NCI-H748 treated with DMSO at 0.1 percent for 48 hours (cell line): Measurements from ENCODE around the gene DNAJC21.
A peak's percentile ranks its signal among the peaks of the same experiment; 100 is the strongest.
"Not testable (repeated sequence)": the region's sequence is repeated elsewhere in the genome, so short reads cannot be mapped to it uniquely, and the experiment has no call there.

Source experiments
- DNase-seq: peaks from one replicate; lab custom pipeline; 2025; lab: John Stamatoyannopoulos, UW

DNAJC21 gene

DNA sequence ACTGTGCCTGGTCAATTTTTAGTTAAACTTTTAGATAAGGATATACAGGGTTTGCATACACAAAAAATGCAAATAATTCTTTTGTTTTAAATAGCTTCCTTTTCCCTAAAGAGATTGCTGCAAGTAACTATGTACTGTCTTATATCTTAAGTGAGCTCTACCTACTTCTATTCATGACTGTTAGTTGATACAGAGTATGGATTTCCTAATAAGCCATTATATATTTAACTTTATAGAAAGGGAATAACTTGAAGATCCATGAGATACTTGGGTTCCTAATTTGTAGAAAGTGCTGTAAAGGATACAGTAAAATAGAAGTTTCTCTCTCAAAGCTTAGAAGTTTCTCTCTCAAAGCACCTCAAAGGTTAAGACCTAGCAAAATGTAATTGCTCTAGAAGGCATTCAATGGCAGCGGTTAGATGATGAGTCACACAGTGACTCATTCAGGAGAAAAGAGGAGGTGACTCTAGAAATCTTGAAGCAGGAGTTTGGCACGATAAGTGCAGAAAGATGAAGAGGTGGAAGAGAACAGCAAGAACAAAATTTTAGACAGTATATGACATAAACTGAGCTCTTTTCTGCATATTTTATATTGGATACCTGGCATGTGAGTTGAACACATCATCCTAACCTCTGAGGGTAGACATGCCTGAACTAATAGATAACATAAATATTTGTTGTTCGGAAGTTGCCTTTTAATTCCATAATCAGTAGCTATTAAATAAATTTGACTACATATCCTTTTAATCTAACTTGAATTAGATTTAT lies 5.5 kb upstream of the DNAJC21 start:
- no peak for DNase-seq

DNA sequence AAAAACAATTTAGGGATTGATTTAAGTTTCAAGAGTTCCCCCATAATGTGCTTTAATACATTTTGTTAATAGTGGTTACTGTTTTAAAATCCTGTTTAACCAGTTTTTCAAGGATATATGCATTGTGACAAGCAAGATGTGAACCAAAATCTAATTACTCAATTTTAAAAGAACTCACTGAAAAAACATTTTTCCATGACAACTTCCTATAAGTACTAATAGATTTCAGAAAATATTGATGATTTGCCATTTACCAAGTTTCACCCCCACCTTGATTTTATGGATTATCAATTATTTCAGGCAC lies 4.9 kb upstream of the DNAJC21 start:
- no peak for DNase-seq

DNA sequence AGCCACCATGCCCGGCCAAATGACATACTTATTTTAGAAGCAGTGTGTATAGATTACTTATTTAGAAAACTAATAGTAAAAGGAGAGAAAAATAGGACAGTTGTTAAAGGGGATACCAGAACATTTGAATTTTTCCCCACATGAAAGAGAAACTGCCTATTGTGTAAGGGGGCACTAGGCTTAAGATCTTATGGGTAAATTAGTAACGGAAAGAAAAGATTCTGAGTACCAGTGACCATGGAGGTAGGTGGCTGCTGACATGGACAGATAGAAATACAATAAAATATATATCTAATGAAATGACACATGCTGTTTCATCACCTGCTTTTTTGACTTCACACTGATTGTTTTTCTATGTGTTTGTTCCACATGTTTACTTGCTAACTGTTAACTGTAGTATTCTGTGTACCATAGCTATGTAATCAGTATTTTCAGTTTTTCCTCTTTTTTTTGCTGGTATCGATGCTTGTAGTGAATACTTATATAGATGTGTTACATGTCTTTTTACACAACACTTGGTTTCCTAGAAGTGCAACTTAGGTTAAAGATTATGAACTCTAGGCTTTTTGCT lies 3.0 kb upstream of the DNAJC21 start:
- DNase-seq: no peak

DNA sequence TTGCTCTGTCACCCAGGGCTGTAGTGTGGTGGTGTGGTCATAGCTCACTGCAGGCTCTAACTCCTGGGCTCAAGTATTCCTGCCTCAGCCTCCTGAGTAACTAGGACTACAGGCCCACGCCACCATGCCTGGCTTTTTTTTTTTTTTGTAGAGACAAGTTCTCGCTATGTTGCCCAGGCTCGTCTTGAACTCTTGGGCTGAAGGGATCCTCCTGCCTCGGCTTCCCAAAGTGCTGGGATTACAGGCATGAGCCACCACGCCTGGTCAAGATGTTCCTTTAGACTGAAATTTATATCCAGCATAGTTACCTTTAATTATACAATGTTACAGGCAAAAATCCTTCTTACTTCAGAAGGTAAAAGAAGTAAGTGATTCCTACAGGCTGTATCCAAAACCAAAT lies 1.6 kb upstream of the DNAJC21 start:
- DNase-seq: no peak

- DNase-seq: no peak
These were observed 1.1 kb upstream of the DNAJC21 start for GRCh38 chr5:34928267-34928666.

GRCh38 chr5:34929720-34930461 lies 532 bp downstream of the DNAJC21 start:
- peak; percentile 90 for DNase-seq

- DNase-seq: no peak
These were observed 1.1 kb downstream of the DNAJC21 start for GRCh38 chr5:34930462-34930844.

- DNase-seq: no peak
These were observed 1.5 kb downstream of the DNAJC21 start for GRCh38 chr5:34930870-34931269.

GRCh38 chr5:34932947-34933346 lies 3.6 kb downstream of the DNAJC21 start:
- DNase-seq: no peak

DNA sequence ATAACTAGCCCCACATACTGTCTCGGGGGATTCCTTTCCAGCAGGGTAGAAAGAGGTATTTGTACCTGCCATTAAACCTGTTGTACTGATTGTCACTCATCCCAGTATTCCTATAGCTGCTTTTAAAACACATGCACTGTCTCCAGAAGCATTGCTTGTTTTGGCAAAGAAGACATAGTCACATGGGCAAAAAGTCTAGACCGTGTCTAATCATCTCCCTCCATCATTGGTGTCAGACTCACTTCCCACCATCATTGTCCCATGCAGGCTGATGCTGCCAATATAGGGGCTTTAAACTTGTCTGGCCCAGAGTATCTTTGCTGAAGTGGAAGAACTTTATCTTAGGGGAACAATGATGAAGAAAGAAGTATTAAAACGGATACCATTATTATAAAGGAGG lies 12.6 kb downstream of the DNAJC21 start:
- DNase-seq: no peak

DNA sequence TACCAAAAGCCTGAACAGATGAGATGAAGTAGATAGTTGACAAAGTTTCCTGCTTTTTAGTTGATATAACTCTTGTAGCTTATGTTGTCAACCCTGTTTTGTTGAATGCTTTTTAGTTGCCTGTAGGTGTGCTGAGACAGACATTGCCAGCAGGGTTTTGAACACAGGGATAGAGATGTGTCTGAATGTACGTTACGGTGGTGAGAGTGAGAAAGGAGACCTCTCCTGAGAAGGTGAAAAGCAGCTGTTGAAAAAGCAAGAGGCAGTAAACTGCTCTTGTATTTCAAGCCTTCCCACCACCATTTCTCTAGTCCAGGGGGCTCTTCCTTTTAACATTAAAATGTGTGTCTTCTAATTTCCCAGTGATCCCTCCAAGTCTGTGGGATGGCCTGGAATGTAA lies 14.7 kb downstream of the DNAJC21 start:
- DNase-seq: no peak

DNA sequence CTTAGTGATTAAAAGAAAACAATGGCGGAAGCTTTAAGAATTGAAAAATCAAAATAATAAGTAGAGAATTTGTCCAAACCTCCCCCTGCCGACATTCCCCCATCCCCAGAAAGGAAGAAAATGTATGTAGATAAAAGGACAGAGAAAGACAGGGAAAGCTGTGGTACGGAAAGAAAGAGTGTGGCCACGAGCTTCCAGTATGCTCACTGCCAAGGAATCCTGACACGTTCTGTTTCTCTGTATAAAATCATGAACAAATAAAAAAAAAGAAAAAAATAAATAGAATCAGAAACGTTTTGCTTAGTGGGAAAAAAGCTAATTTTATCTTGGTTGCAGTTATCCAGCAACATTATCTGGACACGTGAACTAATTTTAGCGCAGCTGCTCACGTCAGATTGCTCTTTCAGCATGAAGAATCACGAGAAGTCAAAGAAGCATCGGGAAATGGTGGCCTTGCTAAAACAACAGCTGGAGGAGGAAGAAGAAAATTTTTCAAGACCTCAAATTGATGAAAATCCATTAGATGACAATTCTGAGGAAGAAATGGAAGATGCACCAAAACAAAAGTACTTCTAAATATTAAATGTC lies 15.2 kb downstream of the DNAJC21 start:
- no peak for DNase-seq

- DNase-seq: no peak
These were observed 28.0 kb downstream of the DNAJC21 start for GRCh38 chr5:34957321-34957720.

GRCh38 chr5:34957857-34958690 lies 28.7 kb downstream of the DNAJC21 start:
- DNase-seq: peak; percentile 32

DNA sequence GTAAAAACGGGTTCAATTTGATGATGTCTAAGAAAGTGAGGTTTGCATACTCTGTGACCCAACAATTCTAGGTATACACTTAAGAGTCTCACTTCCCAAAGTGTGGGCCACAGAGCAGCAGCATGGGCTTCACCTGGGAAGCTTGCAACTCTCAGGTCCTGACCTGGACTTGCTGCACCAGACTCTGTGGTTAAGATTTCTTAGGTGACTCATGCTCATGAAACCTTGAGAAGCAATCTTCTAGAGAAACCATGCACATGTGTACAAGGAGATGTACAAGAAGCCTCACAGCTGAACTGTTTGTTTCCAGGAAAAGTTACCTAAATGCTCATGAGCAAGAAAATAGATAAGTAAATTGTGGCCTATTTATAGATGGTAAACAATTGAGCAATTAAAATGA lies 30.0 kb downstream of the DNAJC21 start:
- DNase-seq: no peak

DNA sequence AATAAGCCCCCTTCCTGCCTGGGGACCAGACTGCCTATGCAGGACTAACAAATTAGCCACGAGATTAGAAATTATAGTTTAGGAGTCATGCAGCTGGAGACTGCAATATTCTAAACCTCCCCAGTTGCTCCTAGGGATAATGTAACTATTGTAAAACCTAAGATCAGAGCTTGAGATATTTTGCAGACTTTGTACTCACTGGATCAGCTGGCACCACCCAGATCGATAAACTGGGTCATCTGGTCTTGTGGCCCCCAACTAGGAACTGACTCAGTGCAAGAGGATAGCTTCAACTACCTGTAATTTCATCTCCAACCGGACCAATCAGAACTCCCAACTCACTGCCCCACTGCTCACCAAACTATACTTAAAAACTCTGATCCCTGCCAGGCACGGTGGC lies 38.2 kb downstream of the DNAJC21 start:
- DNase-seq: no peak

- no peak for DNase-seq
These were observed 38.9 kb downstream of the DNAJC21 start for GRCh38 chr5:34968258-34968657.

DNA sequence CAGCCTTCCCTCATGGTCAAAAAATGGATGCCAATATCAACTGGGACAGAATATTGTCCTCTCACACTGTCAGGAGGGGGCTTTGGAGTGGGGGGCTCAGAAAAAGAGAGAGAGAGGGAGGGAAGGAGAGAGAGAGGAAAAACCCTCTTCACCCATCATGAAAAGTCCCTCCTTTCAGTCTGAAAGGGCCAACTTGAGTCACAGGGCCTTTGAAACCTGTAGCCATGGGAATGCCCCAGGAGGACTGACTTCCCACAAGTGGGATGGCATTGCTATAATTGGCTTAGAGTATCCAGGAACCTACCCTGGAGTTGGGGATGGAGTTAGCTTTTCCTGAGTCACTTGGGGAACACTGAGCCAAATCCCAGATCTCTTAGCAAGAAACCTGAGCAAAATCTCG lies 41.2 kb downstream of the DNAJC21 start:
- DNase-seq: no peak

DNA sequence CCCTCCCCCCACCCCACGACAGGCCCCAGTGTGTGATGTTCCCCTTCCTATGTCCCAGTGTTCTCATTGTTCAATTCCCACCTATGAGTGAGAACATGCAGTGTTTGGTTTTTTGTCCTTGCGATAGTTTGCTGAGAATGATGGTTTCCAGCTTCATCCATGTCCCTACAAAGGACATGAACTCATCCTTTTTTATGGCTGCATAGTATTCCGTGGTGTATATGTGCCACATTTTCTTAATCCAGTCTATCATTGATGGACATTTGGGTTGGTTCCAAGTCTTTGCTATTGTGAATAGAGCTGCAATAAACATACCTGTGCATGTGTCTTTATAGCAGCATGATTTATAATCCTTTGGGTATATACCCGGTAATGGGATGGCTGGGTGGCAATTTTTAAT lies 42.3 kb downstream of the DNAJC21 start:
- DNase-seq: not testable (repeated sequence)

DNA sequence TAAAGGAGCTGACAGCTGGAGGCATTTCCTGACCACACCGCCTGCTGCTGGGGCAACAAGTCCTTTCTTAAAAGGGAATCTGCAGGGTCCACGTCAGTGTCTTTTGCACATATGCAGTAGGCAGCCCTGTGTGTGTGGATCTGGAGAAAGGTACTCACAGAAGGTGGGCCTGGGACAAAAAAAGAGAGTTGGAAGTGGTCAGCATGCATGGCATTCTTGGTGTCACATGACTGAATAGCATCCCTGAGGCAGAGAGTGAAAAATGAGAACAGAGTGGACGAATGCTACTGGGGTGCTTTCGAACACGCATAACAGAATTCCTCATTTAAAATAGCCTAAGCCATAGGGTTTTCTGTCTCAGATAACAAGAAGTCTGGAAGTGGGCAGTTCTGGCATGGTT lies 47.0 kb downstream of the DNAJC21 start:
- DNase-seq: no peak

- DNase-seq: no peak
These were observed 48.7 kb downstream of the DNAJC21 start for GRCh38 chr5:34977934-34978613.

DNA sequence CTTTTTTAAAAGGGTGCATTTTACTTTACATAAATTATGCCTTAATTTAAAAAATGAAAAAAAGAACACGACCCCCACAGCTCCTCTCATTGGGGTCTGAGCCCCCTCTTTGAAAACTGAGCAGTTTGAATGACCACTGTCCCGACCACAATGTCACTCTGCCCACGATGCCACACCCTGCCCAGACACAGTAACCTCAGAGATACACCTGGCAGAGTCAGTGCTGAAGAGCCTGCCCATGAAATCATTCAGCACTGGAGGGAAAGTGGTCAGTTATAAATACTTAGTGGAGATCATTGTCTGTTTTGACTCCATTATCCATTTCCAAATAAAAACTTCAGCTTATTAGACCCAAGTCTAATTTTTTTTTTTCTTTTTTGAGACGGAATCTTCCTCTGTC lies 49.3 kb downstream of the DNAJC21 start:
- no peak for DNase-seq
